ENCODE data around the gene RUSC1.

RUSC1 gene

DNA sequence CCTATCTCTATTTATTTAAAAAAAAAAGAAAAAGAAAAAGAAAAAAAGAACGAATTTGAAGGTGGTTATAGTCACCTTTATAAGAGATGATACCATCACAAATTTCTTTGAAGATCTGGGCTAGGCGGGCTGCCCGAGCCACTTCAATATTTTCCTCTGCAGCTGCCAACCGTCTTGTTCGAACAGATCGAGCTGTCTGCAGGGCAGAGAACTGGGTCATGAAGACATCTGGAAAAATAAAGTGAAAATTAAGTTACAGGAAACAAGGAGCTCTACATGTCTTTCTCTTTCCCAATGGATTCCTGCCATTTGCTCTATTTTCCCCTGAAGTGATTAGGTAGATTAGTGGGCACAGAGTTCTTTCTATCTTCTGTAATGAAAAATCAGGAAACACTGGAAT lies 31.9 kb downstream of the RUSC1 start:
- 96 to 100% methylated on average over 3 to 5 of the region's 6 CpGs for WGBS, 2 experiments (ENCODE audit: insufficient coverage in 2 of 2)
- H3K9me3 ChIP-seq (ENCODE audit: control insufficient read depth, low read length) = no peaks in the 10 kb centered on the region
- H3K4me3 ChIP-seq (ENCODE audit: extremely low read depth, insufficient read depth, low read length, poor library complexity, severe bottlenecking) = no peak overlapping the region
- peaks cover 91% of the 10 kb centered on the region for H3K36me3 ChIP-seq (ENCODE audit: control insufficient read depth, insufficient read depth, low read length)
- H3K4me1 ChIP-seq (ENCODE audit: control insufficient read depth, insufficient read depth, low read length, poor library complexity, severe bottlenecking) = no peaks in the 10 kb centered on the region
- H3K27ac ChIP-seq (ENCODE audit: low read depth, low read length, severe bottlenecking) = no peak overlapping the region

DNA sequence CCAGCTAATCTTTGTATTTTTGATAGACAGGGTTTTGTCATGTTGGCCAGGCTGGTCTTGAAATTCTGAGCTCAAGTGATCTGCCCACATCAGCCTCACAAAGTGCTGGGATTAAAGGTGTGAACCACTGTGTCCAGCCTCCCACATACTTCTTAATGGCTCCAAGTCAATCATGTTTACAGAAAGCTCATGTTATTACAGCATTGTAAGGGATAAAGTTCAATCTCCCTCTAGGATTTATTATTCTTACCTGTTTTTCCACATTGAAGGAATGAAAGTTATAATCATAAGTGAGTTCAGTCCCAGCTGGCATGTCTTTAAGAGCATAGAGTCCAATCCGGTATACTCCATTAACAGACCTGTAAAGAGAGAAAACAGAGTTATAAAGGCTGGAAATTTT lies 39.4 kb downstream of the RUSC1 start:
- Histone ChIP-seq H3K4me1 (ENCODE audit: control insufficient read depth, insufficient read depth, low read length, poor library complexity, severe bottlenecking) (no peaks in the 10 kb centered on the region), H3K4me3 (ENCODE audit: extremely low read depth, insufficient read depth, low read length, poor library complexity, severe bottlenecking) (no peak overlapping the region), H3K9me3 (ENCODE audit: control insufficient read depth, low read length) (no peaks in the 10 kb centered on the region), H3K36me3 (ENCODE audit: control insufficient read depth, insufficient read depth, low read length) (peaks cover 77% of the 10 kb centered on the region), H3K27ac (ENCODE audit: low read depth, low read length, severe bottlenecking) (no peak overlapping the region)
- 100% methylated on average over 1 of the region's 1 CpG; no CpG with 5 or more reads in 1 of the 2 experiments for WGBS, 2 experiments (ENCODE audit: insufficient coverage in 2 of 2)

DNA sequence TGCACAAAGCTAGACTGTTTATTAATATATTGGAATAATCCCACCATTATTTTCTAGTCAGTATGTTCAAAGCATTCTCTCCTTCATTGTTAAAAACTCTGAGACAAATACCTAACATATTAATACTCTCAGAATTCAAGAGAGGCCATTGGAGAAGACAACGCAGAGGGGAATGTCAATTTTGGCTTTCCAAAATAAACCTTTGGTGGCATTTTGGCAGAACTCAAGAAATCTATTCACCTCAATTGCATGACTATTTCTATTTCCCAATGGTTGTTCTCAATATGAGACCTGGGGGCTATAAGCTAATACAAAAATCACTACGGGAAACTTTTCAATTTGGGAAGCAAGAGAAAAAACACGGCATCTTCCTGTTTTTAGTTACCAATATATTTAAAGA lies 58.5 kb downstream of the RUSC1 start:
- Histone ChIP-seq H3K4me1 (ENCODE audit: control insufficient read depth, insufficient read depth, low read length, poor library complexity, severe bottlenecking) (no peaks in the 10 kb centered on the region), H3K27ac (ENCODE audit: low read depth, low read length, severe bottlenecking) (no peak overlapping the region), H3K4me3 (ENCODE audit: extremely low read depth, insufficient read depth, low read length, poor library complexity, severe bottlenecking) (no peak overlapping the region), H3K36me3 (ENCODE audit: control insufficient read depth, insufficient read depth, low read length) (peaks cover 44% of the 10 kb centered on the region), H3K9me3 (ENCODE audit: control insufficient read depth, low read length) (no peaks in the 10 kb centered on the region)
- WGBS, 2 experiments (ENCODE audit: insufficient coverage in 2 of 2) = 100% methylated on average over 1 of the region's 3 CpGs

DNA sequence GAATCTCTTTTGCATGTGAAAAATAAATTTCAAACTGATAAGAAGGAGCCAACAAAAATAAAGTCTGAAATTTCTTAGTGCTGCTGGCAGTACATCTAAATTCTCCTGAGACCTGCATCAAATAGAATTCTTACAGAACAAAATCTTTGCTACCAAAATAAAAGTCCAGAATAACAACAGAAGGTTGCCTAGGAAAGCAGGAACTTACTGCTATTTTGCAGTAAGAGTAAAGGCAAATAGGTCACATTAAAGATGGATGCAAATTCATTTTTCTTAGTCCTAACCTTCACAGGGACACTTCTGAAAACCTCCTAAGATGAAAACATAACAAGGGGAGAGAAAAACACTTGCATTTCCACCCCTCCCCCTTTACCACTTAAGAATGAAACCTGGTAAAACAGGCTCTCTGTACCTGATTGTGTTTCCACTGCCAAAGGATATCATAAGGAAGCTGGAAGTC lies 59.0 kb downstream of the RUSC1 start:
- Histone ChIP-seq H3K9me3 (ENCODE audit: control insufficient read depth, low read length) (no peaks in the 10 kb centered on the region), H3K27ac (ENCODE audit: low read depth, low read length, severe bottlenecking) (no peak overlapping the region), H3K36me3 (ENCODE audit: control insufficient read depth, insufficient read depth, low read length) (peaks cover 41% of the 10 kb centered on the region)

More for the DNA sequence above, 59.0 kb downstream of the RUSC1 start:
- no peak overlapping the region for H3K4me3 ChIP-seq (ENCODE audit: extremely low read depth, insufficient read depth, low read length, poor library complexity, severe bottlenecking)
- H3K4me1 ChIP-seq (ENCODE audit: control insufficient read depth, insufficient read depth, low read length, poor library complexity, severe bottlenecking) = no peaks in the 10 kb centered on the region
